Thymus (tissue), 11 donors: ENCODE data around the gene MYO5B. TPM values are rescaled to one million over a fixed set of nuclear protein-coding genes. Genes with fewer than 3 reads are reported as not detected.
"Not testable (repeated sequence)": the region's sequence is repeated elsewhere in the genome, so short reads cannot be mapped to it uniquely, and the experiment has no call there.

ENCODE experiments used
- DNase-seq, 9 donors: peaks; one replicate each; pipeline ENCODE4 v3.0.0-alpha.2; 2013; ENCODE audit warnings: low spot score in 9 of 9, low read depth in 6 of 9, missing footprints in 1 of 9
- H3K27ac ChIP-seq, 2 donors: one replicate each; pipeline ENCODE4 v1.5.1; 2013; ENCODE audit warnings: control low read depth in 1 of 2, low read depth in 1 of 2, low read length in 1 of 2, mild to moderate bottlenecking in 1 of 2, moderate library complexity in 1 of 2
- H3K27me3 ChIP-seq, 2 donors: one replicate each; pipeline ENCODE4 v1.5.1; 2013; ENCODE audit warnings: low read length in 1 of 2; ENCODE audit not compliant: control insufficient read depth in 2 of 2, insufficient read depth in 1 of 2
- H3K36me3 ChIP-seq, 2 donors: one replicate each; pipeline ENCODE4 v1.5.1; 2013; ENCODE audit warnings: low read length in 1 of 2, mild to moderate bottlenecking in 1 of 2, moderate library complexity in 1 of 2; ENCODE audit not compliant: control insufficient read depth in 2 of 2, insufficient read depth in 2 of 2
- H3K4me1 ChIP-seq, 2 donors: one replicate each; pipeline ENCODE4 v1.5.1; 2013; ENCODE audit warnings: low read length in 2 of 2; ENCODE audit not compliant: control insufficient read depth in 2 of 2, insufficient read depth in 2 of 2
- H3K4me3 ChIP-seq, 2 donors: one replicate each; pipeline ENCODE4 v1.5.1; 2013; ENCODE audit warnings: low read length in 2 of 2, control low read depth in 1 of 2, mild to moderate bottlenecking in 1 of 2
- H3K9me3 ChIP-seq, 2 donors: one replicate each; pipeline ENCODE4 v1.5.1; 2013; ENCODE audit warnings: low read length in 1 of 2, mild to moderate bottlenecking in 1 of 2; ENCODE audit not compliant: control insufficient read depth in 2 of 2, insufficient read depth in 1 of 2
- WGBS: extraction: QIAGEN DNeasy Blood & Tissue Kit; methylation state at CpG from one replicate; pipeline ENCODE4 v1.1.7; 2013; 5-methylcytosine and 5-hydroxymethylcytosine counted together
- polyA plus RNA-seq: library from polyadenylated mRNA; stranded (reverse); fragments of 200-250 nt; gene quantifications from one replicate; pipeline ENCODE4 v1.2.3, GENCODE V29; 2013
- total RNA-seq: library from RNA; stranded (reverse); fragments of 120-200 nt; gene quantifications from one replicate; pipeline ENCODE4 v1.2.4, GENCODE V29; 2013
- donor health status: healthy.

The MYO5B gene
- total and polyA plus RNA-seq, 2 donors, result 6.2 to 11.1 TPM

DNA sequence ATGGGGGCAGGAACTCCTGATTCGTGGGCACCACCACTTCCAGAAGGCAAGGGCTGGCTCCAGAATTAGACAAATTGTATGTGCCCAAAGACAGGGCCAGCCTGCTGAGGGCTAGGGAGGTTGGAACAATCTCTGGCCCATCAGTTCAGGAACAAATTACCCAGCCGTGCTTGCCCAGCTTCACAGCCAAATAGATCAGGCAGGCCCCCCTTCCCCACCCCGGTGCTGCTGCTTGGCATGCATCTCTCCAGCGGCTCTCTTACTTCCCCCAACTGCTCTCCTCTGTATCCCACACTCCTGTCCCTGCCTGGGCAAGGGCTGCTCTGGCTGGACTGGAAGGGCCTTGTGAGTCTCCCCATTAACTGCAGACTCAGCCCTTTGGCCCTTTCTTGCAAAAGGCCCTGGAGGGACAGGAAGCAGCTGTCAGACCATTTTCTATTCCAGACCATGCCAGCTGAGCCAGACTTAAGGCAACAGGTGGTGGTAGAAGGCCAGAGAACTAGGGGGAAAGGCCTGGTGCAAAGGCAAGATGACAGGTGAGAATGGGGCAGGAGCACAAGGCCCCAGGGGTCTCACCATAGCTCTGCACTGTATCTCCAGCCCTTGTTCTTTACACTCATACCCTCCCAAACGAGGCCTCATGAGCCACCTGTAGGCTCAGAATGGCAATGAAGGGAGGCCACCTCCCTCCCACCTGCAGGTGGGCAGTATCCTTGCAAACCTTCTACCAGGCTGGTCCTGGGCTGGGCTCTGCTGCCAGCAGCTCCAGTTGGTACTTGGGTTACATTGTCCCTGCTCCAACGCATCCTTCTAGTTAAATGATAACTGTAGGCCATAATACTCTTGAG lies 350.9 kb downstream of the MYO5B start:
- Histone ChIP-seq H3K27ac (no peak overlapping the region), H3K36me3 (no peaks in the 10 kb centered on the region), H3K27me3 (no peaks in the 10 kb centered on the region), H3K4me3 (no peak overlapping the region), H3K4me1 (no peaks in the 10 kb centered on the region), H3K9me3 (no peaks in the 10 kb centered on the region)
- no peak for DNase-seq
- WGBS, result 92% methylated on average over 6 of the region's 6 CpGs

DNA sequence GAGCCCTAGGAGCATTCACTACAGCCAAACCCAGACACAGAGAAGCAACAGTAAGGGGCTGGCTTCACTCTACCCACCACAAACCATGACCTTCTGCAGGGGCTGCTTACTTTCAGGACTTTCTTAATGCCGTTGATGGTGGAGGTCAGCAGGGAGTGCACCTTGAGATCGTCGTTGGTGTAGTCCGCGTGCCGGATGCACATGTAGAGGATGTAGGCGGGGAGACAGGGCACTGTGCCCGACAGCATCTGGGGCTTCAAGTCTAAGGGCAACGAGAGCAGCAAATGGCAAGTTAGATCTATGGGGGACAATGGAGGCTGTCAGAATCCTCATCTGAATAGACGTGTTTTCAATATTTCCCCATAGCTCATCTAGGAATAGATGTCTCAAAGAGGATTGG lies 351.8 kb downstream of the MYO5B start:
- no peak for DNase-seq
- 96% methylated on average over 10 of the region's 10 CpGs for WGBS

DNA sequence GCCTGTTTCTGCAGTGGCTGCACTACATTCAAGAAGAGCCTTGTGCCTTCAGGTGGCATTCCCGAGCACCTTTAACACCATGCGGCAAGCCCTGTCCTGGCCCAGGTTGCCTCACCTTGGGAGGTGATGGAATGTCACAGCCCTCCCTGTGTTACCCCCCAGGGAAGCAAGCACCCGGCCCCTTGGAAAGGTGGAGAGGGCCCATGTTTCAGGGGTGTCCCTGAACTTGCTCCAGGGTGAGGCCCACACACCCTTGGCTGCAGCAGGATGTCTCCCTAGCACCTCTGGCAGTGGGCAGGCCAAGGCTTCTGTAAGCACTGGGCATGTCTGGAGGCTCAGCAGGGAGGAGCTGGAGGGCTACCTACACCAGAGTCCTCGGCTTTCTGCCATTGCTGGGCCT lies 352.3 kb downstream of the MYO5B start:
- Histone ChIP-seq H3K9me3 (no peaks in the 10 kb centered on the region), H3K36me3 (no peaks in the 10 kb centered on the region), H3K4me3 (no peak overlapping the region), H3K4me1 (no peaks in the 10 kb centered on the region), H3K27ac (no peak overlapping the region), H3K27me3 (no peaks in the 10 kb centered on the region)
- no peak for DNase-seq
- 96% methylated on average over 4 of the region's 4 CpGs for WGBS

More for the DNA sequence above, 351.8 kb downstream of the MYO5B start:
- Histone ChIP-seq H3K4me3 (no peak overlapping the region), H3K36me3 (no peaks in the 10 kb centered on the region), H3K27me3 (no peaks in the 10 kb centered on the region), H3K9me3 (no peaks in the 10 kb centered on the region), H3K27ac (no peak overlapping the region), H3K4me1 (no peaks in the 10 kb centered on the region)

DNA sequence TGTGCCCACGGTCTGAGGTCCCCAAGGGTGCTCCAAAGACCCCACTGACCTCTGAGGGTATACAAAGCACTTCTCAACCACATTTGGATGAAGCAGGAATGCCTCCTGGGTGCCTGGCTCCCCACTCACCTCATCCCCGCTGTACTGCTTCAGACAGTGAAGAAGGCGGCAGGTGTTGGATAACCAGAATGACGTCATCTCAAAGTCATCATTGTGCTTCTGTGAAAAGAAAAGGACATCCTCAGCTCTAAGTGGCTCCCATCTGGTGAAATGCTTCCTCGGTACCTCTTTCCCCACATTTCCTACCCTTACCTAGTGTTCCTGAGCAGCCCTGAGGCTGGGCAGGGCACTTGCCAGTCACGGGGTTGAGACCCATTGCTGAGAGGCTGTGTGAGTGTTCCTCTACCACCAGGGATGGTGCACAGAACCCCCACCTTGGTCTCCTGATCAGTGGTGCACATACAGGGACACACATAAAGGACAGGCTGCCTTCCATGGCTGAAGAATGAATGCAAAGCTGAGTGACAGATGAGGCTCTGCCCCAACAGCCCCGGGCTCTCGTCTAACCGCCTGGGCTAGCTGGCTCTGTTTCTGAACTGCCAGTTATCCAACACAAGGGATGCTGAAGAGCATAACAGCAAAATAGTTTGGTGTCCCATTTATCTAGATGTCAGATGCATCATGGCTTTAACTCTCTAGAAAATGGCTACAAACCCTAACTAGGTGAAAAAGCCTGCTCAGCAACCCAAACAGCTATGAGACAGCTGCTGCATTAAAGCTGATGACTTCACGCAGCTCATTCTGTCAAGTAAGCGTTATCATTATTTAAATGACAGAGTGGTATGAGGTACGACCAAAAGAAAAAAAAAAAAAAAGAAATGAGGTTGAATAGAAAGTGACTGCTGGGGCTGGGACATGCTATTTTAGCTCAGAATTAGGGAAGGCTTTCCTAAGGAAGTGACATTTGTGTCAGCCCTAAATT lies 353.4 kb downstream of the MYO5B start:
- no peaks in the 10 kb centered on the region for H3K4me1 ChIP-seq
- WGBS, result 93% methylated on average over 12 of the region's 12 CpGs
- no peaks in the 10 kb centered on the region for H3K27me3 ChIP-seq
- no peak overlapping the region for H3K27ac ChIP-seq
- no peak overlapping the region for H3K4me3 ChIP-seq
- DNase-seq, result no peak
- H3K36me3 ChIP-seq, result no peaks in the 10 kb centered on the region
- no peaks in the 10 kb centered on the region for H3K9me3 ChIP-seq

DNA sequence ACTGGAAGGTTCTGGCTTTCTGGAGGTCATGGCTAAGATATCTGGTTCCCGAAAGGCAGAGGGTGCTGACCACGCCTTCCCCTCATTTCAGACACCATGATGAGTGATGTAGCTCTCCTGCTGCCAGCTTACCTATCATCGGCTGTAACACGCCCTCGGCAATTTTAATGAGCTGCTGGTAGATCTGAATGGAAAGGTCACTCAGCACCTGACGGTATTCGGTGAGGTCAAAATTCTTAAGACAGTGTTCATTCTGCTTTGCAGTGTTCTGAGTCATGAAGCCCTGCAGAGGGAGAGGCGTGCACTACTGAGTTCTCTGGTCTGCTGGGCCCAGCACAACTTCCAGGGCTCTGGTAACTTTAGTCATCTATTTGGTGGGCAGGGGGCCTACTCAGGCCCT lies 355.9 kb downstream of the MYO5B start:
- Histone ChIP-seq H3K4me3 (no peak overlapping the region), H3K4me1 (no peaks in the 10 kb centered on the region), H3K9me3 (no peaks in the 10 kb centered on the region), H3K27me3 (no peaks in the 10 kb centered on the region), H3K36me3 (no peaks in the 10 kb centered on the region), H3K27ac (no peak overlapping the region)
- WGBS, result 96% methylated on average over 8 of the region's 8 CpGs
- no peak for DNase-seq

DNA sequence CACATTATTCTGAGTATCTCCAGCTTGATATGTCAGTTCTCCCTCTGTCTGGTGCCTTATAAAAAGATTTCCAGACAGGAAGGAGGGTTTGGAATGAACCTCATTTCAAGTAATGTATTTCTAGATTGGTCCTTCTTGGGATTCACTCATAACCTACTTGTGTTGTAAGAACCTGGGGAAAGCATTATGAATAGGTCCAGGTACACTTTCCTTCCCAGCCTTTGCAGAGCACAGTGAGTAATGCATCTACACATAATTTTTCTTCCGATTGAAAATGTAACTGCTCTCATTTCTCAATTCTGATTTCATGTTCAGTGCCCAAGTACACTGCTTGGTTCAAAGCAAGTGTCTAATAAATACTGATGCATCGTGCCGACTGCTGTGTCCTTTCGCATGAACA lies 356.6 kb downstream of the MYO5B start:
- no peaks in the 10 kb centered on the region for H3K9me3 ChIP-seq
- no peaks in the 10 kb centered on the region for H3K27me3 ChIP-seq
- no peak overlapping the region for H3K27ac ChIP-seq
- H3K4me1 ChIP-seq, result no peaks in the 10 kb centered on the region
- no peak for DNase-seq
- 97% methylated on average over 4 of the region's 4 CpGs for WGBS
- no peaks in the 10 kb centered on the region for H3K36me3 ChIP-seq
- H3K4me3 ChIP-seq, result no peak overlapping the region

DNA sequence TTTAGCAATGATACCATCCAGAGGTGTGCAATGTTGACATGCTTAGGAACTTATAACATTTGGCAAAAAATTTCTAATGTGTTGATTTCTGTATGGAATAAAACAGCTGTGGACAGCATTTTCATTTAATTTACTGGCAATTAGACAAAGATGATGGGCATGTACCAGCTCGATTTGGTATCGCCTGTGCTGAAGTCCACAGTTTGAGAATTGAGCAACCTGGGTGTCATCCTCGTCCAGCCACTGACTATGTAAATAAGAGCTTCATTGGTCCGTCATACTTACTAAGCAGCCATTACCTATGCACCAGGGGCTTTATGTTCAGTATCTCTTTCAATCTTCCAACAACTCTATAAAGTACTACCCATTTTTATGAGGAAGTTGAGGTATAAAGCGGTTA lies 357.1 kb downstream of the MYO5B start:
- Histone ChIP-seq H3K4me1 (no peaks in the 10 kb centered on the region), H3K36me3 (no peaks in the 10 kb centered on the region), H3K4me3 (no peak overlapping the region), H3K27ac (no peak overlapping the region), H3K9me3 (no peaks in the 10 kb centered on the region), H3K27me3 (no peaks in the 10 kb centered on the region)
- no peak for DNase-seq
- WGBS, result 90% methylated on average over 5 of the region's 5 CpGs

DNA sequence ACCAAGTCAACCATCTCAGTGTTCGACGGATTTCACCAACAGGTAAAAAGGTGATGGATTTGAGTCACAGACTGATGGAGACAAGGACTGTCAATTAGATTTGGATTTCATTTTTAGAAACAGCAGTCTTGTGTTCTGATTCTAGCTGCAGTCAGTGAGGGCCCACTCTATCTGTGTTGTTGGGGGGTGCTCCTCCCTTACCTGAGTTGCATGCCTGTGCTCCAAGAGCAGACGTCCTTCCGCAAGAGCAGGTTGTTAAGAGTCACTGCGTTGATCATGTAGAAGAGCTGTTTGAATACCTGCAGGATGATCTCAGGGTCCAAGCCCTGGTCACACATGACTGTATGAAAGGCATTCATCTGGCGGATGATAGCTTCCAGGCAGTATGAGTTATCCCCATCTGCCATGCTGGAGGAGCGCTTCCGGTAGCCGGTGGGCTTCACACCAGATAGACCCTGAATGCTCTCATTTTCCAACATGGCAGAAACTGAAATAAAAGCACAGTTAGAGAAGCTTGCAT lies 357.6 kb downstream of the MYO5B start:
- not testable (repeated sequence) for H3K4me1 ChIP-seq, H3K9me3 ChIP-seq, H3K36me3 ChIP-seq, DNase-seq, H3K4me3 ChIP-seq, H3K27ac ChIP-seq, H3K27me3 ChIP-seq
- WGBS, result 95% methylated on average over 9 of the region's 9 CpGs

DNA sequence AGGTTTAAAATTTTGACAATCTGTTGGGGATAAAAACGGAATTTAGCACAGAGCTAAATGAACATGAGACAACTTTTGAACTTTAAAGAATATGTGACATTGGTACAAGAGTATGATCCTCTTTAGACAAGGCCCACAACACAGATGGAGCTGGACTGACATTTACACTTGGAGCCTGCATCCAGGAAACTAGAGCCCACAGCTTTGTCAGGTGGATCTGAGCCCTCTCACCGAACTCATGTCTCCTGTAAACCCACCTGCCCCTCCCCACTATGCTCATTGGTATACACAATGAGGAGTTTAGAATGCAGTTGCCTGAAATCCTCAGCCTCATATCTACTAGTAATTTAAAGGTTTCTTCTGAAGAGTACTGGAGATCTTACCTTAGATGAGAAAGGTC lies 359.5 kb downstream of the MYO5B start:
- H3K4me3 ChIP-seq, result no peak overlapping the region
- no peaks in the 10 kb centered on the region for H3K36me3 ChIP-seq
- no peaks in the 10 kb centered on the region for H3K4me1 ChIP-seq
- no peaks in the 10 kb centered on the region for H3K9me3 ChIP-seq
- no peak for DNase-seq
- no peaks in the 10 kb centered on the region for H3K27me3 ChIP-seq
- no peak overlapping the region for H3K27ac ChIP-seq
- 93% methylated on average over 2 of the region's 2 CpGs for WGBS
